GM18951 (cell line): Measurements from ENCODE around the gene HNRNPF.
"Not testable (repeated sequence)": the region's sequence is repeated elsewhere in the genome, so short reads cannot be mapped to it uniquely, and the experiment has no call there.

ENCODE experiments used
- POLR2A ChIP-seq: IDR thresholded peaks from 4 replicates; pipeline ENCODE4 v1.6.1; 2011; ENCODE audit warnings: mild to moderate bottlenecking; ENCODE audit not compliant: insufficient read length, insufficient read depth; ENCODE audit errors: extremely low read depth
- in situ Hi-C: fragments of 300-500 bp; cut with MboI; formaldehyde crosslinking; loops from one replicate; pipeline ENCODE4 v1.12.0; 2022; ENCODE audit warnings: low sequenced_read_pairs, mixed read lengths, inconsistent platforms; ENCODE audit not compliant: unreplicated experiment

The HNRNPF gene

DNA sequence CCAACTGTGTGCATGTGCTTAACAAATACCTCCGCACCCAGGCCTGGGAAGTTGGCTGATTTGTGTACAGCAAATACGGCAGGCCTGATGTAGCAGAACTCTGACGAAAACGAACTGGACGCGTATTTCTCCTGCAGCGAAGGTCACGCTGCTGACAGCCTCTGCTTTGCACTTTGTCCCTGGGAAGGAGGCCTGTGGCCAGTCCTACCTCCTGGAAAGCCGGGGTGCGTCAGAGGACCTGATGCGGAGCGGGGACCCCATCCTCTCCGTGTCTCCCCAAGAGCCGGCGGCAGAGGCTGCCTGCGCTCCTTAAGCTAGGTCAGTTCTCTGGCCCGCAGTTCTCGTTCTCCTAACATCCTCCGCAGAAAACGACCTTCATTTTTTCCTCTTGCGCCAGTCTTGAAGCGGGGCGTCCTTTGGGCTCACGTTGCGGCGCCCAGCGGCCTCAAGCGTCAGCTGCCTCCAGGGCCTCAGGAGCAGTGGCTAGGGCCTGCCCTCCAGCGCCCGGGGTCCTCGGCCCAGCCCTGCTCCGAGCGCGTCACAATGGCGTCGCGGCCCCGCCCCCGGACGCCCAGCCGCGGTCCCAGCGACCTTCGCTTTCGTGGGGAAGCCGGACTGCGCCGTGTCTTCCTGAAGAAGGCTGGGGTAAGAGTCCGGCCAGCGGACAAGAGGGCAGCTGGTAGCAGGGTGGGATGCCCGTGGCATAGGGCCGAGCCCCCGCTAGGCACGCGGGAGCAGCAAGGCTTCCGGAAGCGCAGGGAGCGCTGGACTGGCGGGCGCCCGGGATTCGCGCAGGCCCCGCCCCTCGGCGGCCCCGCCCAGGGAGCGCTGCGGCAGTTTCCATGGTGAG lies 27.5 kb upstream of the HNRNPF start, which contains the start of gene ZNF487:
TSS of gene ZNF487 (plus strand) at position 821 of the 850 bp plus-strand sequence. CDS start 38,703 bp downstream, outside the sequence.
- TF ChIP-seq POLR2A = peak; percentile 80
- in situ Hi-C loops = no loop called here

DNA sequence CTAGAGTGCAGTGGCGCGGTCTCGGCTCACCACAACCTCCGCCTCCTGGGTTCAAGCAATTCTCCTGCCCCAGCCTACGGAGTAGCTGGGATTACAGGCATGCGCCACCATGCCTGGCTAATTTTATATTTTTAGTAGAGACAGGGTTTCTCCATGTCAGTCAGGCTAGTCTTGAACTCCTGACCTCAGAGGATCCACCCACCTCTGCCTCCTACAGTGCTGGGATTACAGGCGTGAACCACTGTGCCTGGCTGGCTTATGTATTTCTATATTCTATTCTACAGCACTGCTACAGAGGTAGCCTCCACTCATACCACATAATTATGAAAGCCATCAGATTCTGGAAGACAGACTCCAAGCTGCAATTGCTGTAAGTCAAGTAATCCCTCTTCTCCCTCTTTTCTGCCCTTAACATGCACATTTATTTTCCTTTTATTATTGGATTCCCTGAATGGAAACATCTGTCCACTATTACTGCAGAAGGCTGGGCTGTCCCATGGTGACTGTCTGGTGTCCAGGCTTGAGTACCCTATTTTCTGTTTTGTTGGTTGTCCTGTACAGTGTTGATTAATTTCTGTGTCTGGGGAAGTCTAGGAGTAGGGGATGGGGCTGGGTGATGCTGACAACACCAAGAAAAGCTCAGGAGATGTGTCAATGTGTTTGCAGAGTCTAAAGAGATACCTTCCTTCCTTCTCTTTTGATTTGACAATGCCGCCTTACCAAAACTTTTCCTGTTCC lies 22.1 kb upstream of the HNRNPF start:
- in situ Hi-C loops = no loop called here
- no peak for TF ChIP-seq POLR2A

DNA sequence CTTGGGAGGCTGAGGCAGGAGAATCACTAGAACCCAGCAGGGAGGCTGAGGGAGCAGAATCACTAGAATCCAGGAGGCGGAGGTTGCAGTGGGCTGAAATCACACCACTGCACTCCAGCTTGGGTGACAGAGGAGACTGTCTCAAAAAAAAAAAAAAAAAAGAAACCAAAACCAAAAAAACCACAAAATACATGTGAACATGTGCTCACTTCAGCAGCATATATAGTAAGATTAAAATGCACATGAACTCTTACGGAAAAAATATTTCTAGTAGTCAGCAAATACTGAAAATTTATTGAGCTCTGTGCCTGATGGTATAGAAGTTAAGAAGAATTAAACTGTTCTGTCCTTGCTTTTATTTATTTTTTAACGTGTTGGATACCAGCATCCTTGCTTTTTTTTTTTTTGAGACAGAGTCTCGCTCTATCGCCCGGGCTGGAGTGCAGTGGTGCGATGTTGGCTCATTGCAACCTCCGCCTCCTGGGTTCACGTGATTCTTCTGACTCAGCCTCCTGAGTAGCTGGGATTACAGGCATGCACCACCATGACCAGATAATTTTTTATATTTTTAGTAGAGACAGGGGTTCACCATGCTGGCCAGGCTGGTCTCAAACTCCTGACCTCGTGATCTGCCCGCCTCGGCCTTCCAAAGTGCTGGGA lies 18.3 kb upstream of the HNRNPF start:
- in situ Hi-C loops = no loop called here
- no peak for TF ChIP-seq POLR2A

DNA sequence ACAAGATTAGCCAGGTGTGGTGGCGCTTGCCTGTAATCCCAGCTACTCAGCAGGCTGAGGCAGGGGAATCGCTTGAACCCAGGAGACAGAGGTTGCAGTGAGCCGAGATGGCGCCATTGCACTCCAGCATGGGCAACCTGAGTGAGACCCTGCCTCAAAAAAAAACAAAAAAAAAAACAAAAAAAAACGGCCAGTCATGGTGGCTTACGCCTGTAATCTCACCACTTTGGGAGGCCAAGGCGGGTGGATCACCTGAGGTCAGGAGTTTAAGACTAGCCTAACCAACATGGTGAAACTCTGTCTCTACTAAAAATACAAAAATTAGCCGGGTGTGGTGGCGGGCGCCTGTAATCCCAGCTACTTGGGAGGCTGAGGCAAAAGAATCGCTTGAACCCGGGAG lies 17.5 kb upstream of the HNRNPF start:
- in situ Hi-C loops = not testable (repeated sequence)

DNA sequence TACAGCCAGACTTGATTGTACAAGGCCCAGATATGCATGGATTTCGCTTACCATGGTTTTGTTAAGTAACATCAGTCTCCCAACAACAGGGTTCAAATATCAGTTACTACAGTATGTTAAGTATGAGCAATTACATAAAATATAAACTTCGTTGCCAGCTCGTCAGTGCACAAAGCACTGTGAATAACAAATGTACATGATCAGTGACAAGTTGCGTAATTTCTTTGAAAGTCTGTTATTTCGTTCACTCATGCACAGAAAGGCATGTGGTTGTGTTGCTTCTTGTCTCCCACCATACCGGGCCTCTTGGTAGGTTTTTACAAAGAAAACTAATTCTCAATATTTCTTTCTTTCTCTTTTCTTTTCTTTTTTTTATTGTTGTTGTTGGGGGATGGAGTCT lies 15.4 kb upstream of the HNRNPF start:
- in situ Hi-C loops = no loop called here
- no peak for TF ChIP-seq POLR2A

DNA sequence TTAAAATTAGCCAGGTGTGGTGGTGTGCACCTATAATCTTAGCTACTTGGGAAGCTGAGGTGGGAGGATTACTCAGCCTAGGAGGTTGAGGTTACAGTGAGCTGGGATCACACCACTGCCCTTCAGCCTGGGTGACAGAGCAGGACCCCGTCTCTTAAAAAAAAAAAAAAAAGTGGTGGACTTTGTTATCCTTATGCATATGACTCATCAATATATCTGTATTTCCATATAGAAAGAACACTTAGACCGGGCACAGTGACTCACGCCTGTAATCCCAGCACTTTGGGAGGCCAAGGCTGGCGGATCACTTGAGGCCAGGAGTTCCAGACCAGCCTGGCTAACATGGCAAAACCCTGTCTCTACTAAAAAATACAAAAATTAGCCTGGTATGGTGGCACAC lies 13.0 kb upstream of the HNRNPF start:
- in situ Hi-C loops = not testable (repeated sequence)

DNA sequence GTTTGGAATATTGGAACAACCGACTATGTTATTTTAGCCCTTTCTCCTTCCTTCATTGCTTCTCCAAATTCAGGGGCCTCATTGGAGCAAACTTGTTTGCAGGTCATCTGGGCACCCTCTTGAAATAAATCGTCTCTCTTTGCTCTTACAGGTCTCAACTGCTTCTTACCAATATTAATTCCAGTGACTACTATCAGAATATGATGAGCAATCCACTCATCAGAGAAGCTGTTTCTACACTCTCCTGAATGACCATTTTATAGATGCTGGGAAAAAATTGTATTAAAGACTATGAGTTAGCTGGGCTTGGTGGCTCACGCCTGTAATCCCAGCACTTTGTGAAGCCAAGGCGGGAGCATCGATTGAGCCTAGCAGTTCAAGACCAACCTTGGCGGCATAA lies 12.5 kb upstream of the HNRNPF start:
- no peak for TF ChIP-seq POLR2A
- in situ Hi-C loops = no loop called here

DNA sequence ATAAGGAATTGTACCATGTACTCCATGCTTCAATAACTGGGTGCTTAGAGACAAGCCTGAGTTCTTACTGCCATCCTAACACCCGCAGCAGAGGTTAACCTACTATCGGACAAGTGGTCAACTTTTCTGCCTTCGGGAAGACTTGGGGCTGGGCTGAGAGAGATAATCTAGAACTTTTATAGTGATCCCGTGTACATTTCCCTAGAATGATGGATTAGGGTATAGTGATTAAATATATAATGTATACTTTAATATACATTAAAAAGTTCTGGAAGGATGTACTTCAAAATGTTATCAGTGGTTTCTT lies 12.2 kb upstream of the HNRNPF start:
- no peak for TF ChIP-seq POLR2A
- in situ Hi-C loops = no loop called here

DNA sequence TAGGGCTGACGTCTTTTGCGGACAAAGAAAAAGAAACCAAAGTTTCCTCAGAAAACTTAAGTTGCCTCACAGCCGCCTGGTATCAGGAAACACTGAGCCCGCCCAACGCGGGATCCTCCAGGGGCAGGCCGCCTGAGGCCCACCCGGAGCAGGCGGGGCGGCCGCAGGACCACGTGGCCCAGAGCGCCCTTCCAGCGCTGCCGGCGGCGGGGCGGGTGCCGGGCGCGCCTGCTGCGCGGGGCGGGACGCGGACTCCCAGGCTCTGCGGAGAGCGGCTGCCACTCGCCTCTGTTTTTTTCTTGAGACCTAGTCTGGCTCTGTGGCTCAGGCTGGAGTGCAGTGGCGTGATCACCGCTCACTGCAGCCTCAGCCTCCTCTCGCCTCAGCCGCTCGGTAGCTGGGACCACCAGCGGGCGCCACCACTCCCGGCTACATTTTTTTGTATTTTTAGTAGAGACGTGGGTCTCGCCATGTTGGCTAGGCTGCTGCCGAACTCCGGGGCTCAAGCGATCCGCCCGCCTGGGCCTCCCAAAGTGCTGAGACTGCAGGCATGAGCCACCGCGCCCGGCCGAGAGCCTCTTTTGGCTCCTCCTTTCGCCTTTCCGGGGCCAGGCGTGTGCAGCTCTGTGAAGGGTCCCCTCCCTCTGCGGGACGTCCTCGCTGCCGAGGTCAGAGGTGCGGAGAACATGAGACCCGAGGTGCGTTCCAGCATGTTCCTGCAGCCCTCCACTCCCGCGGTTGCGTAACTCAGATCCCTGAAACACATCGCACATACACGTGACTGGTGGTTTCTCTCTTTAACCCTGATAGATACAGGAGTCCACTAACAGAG lies 11.6 kb upstream of the HNRNPF start:
- in situ Hi-C loops = no loop called here
- peak; percentile 83 for TF ChIP-seq POLR2A

DNA sequence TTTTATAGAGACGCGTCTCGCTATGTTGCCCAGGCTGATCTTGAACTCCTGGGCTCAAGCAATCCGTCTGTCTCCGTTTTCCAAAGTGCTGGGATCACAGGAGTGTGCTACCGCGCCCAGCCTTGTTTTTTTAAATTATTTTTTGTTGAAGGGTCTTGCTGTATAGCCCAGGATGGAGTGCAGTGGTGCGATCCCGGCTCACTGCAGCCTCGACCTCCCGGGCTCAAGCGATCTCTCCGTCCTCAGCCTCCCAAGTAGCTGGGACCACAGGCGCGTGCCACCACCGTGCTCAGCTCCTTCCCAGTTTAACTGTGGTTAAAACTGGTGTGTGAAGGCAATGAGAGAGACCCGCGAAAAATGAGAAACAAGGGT lies 11.0 kb upstream of the HNRNPF start:
- in situ Hi-C loops = no loop called here
- TF ChIP-seq POLR2A = no peak

DNA sequence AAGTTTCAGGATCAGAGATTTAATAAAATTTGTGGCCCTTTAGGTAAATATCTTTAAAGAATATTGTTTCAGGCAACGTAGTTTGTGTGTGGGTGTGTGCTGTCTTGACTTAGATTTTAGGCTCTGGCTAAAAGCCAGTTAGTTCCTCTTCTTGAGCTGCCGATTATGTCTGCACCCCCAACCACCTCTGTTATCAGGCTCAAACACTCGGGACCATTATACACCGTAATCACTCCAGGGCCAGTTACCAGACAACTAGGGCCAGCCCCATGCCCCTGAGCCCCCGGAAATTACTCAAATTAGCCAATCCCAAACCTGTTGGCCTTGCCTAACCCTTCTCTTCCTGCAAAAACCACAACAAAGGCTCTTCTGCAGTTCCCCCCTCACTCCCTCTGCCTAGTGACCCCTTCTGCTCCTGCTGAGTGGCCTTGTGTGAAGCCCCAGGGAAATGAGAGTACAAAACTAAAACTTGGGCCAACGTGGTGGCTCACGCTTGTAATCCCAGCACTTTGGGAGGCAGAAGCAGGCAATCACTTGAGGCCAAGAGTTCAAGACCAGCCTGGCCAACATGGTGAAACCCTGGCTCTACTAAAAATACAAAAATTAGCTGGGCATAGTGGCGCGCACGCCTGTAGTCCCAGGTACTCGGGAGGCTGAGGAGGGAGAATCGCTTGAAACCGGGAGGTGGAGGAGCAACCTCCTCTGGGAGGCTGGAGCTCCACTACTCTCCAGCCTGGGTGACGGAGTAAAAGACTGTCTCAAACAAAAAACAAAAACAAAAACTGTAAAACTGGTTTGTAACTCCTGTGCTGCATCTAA lies 9.2 kb upstream of the HNRNPF start:
- in situ Hi-C loops = no loop called here

DNA sequence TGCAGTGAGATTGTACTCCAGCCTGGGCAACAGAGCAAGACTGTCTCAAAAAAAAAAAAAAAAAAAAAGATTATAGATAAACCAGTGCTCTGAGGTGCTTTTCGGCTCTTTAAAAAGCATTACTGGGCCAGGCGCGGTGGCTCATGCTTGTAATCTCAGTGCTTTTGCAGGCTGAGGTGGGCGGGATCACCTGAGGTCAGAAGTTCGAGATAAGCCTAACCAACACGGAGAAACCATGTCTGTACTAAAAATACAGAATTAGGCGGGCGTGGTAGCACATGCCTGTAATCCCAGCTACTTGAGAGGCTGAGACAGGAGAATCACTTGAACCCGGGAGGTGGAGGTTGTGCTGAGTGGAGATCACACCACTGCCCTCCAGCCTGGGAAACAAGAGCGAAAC lies 6.6 kb upstream of the HNRNPF start:
- in situ Hi-C loops = no loop called here
- no peak for TF ChIP-seq POLR2A

More for the DNA sequence above, 9.2 kb upstream of the HNRNPF start:
- TF ChIP-seq POLR2A = peak; percentile 11
